MV-4-11 (cell line): ENCODE data around the gene CTNNAL1.
A peak's percentile ranks its signal among the peaks of the same experiment; 100 is the strongest.
"Not testable (repeated sequence)": the region's sequence is repeated elsewhere in the genome, so short reads cannot be mapped to it uniquely, and the experiment has no call there.

Experiments used
- DNase-seq: peaks from one replicate; lab custom pipeline; 2025; lab: John Stamatoyannopoulos, UW

The CTNNAL1 gene

DNA sequence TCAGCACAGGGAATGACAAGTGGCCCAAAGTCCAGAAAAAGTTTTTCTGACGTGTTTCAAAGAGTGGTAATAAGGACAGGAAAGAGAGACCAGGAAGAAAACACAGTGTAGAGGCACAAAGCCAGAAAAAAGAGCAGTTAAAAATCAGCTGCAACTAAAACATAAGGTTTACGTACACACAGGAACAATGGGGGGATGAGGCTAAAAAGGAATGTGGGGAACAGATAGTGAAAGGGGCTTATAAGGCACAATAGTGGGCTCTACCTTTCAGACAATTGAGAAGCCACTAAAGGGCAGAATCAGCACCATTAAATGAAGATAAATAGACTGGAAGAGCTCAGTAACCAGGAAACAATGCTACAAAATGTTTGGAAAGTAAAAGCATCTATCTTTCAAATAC, 84.9 kb downstream of the CTNNAL1 start:
- no peak for DNase-seq

DNA sequence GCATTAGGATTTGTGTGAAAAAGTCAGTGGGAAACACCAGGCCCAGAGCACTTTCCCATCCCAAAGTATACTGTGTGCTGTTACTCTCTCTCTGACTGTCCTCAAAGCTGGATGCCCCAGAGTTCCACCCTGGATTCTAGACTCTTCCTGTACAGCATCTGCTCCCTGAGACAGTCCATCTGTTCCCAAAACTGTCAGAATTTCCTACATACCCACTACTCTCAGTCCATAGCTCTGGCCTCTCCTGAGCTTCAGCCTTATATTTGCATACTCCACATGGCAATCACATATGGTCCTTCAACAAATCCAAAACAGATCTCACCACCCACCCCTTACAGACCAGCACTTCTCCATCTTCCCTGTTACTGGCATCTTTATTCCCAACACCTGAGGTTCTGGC, 88.8 kb downstream of the CTNNAL1 start:
- DNase-seq, result no peak

- DNase-seq, result no peak
These were observed 92.1 kb downstream of the CTNNAL1 start for GRCh38 chr9:108921200-108921599.

DNA sequence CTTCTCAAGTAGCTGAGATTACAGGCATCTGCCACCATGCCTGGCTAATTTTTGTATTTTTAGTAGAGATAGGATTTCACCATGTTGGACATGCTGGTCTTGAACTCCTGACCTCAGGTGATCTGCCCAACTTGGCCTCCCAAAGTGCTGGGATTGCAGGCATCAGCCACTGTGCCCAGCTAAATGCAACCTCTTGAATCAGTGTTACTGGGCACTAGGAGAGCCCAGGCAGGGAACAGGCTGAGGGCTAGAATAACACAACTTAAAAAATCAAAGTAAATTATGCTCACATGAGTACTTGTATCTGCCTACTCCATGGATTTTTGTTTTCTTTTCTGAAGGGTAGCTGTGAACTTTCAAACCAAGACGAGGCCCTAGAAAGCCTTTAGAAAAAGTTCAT, 92.9 kb downstream of the CTNNAL1 start:
- DNase-seq, result not testable (repeated sequence)

- DNase-seq, result no peak
These were observed 93.8 kb downstream of the CTNNAL1 start for GRCh38 chr9:108919517-108919916.

GRCh38 chr9:108913391-108913790, 99.9 kb downstream of the CTNNAL1 start:
- DNase-seq, result peak; percentile 96

GRCh38 chr9:108911820-108912219, 101.5 kb downstream of the CTNNAL1 start:
- DNase-seq, result no peak

- DNase-seq, result no peak
These were observed 102.4 kb downstream of the CTNNAL1 start for GRCh38 chr9:108910914-108911313.

DNA sequence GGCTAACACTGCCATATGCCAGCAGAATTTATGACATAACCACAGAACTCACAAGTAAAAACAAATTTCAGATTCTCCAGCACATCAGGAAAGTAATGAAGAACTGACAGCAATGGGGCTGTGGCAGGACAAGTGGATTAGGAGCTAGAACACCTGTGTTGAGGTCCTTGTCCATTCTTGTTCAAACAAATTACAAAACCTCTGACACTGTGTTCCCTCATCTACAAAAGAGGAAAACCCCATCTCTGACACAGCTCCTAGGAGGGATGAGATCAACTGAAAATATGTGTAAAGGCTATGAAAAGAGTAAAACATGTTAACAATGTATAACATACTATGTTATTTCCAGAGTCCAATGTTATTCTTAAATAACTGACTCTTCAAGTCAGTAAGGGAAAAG, 102.9 kb downstream of the CTNNAL1 start:
- DNase-seq, result no peak

DNA sequence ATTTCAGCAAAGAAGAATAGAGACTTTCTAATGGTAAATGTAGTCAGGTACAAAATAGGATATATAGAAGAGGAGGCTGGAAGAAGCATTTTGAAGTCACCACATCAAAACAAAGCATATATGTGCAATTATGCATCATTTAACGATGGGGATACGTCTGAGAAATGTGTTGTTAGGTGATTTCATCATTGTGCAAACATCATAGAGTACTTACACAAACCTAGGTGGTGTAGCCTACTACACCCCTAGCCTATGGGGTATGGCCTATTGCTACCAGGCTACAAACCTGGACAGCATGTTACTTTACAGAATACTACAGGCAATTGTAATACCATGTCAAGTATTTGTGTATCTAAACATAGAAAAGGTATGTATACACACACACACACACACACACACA, 107.8 kb downstream of the CTNNAL1 start:
- no peak for DNase-seq

- DNase-seq, result no peak
These were observed 109.1 kb downstream of the CTNNAL1 start for GRCh38 chr9:108904161-108904560.

DNA sequence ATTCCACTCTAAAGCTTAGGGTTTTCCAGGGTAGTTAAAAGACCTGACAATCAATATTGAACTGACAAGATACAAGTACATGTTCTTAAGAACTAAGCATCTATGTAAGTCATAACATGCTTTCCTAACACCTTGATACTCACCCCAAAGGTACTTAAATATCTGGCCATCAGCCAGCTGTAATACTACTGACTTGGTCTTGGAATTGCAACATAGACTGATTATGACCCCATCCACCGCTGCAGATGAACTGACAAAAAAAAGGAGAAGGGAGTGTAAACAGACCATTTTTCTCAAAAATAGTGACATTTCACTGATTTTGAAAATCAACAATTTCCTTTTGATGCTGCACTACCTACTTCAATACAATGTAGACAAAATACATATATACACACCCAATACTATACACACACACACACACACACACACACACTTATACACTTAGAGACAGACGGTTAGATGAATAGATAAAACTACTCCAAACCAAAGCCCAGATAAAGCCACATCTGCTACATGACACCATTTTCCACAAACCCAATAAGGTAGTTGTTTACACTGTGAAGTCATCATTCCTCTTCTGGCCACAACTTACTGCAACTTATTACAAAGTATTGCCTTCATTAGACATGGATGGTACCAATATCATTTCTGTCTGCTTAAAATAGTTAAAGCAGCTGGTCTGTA, 109.7 kb downstream of the CTNNAL1 start:
- DNase-seq, result no peak

- DNase-seq, result no peak
These were observed 113.1 kb downstream of the CTNNAL1 start for GRCh38 chr9:108900176-108900575.

GRCh38 chr9:108899023-108899695, 114.1 kb downstream of the CTNNAL1 start:
- not testable (repeated sequence) for DNase-seq

DNA sequence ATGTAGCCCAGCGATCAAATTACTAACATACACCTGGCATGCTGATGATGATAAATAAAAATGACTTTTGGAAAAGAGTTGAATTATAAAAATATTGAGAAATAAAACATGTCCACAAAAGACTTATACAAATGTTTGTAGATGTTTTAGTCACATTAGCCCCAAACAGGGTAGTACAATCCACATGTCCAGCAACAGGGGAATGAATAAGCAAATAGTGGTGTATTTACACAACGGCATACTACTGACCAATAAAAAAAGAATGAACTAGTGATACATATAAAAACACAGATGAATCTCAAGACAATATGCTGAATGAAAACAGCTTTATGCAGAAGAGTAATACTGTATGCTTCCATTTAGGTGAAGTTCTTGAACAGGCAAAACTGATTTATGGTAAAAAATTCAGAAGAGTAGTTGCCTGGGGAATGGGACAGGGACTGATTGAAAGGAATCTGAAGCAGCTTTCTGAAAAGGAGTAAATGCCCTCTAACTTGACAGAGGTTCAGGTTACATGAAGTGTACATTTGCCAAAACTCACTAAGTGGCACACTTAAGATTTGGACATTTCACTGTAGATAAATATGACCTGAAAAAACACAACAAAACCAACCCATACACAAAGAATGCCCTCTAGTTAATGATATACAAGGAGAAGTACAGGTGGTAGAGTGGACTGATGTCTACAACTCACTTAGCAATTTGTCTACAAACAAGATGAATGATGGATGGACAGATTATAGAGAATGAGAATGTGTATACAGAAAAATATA, 115.8 kb downstream of the CTNNAL1 start:
- no peak for DNase-seq

DNA sequence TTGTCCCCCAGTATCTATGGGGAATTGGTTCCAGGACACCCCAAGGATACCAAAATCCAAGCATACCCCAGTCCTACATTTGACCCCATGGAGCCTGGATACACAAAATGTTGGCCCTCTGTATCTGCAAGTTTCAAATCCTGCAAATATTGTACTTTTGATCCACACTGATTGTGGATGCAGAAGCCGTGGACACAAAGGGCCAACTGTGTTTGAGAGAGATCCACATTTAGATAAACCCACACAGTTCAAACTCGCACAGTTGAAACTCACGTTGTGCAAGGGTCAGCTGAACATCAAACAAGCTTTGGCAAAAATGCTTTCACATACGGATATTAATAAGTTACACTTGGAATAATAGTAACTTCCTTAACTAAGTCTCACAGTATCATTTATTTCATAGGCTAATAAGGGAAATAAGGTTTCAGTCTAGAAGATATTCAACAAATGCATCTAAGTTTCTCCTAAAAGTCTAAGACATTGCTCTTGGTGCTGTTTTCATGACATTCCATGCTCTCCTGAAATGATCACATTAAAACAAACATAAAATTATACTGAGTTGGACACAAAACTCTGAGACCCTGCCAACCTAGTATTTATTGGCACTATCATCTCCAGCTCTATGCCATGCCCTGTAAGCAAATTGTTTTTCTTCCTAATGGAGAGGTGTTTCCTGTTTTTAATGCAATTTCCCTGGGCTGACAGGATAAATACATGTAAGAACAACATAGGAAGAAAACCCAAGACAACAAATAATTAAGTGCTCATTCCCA, 118.9 kb downstream of the CTNNAL1 start:
- no peak for DNase-seq
